Vagina (tissue), 2 donors: ENCODE results near the gene ELN.

Source experiments
- POLR2AphosphoS5 ChIP-seq, 2 donors: sonication (generic); formaldehyde crosslinking; IDR thresholded peaks; one replicate each; pipeline ENCODE4 v1.9.0; 2017; ENCODE audit warnings: antibody characterized with exemption in 2 of 2, mild to moderate bottlenecking in 2 of 2, low read depth in 1 of 2; ENCODE audit not compliant: insufficient read depth in 1 of 2
- TF ChIP-seq, protein P1 (sequence below), 3 experiments: fragments of 450-650 bp in 2 of 3; fragments of 200-600 bp in 1 of 3; sonication (generic) in 1 of 3; IDR thresholded peaks; one replicate each; pipeline ENCODE4 v1.5.1; 2017 to 2019; ENCODE audit warnings: antibody characterized with exemption in 3 of 3, mild to moderate bottlenecking in 2 of 3, moderate library complexity in 2 of 3

DNA sequence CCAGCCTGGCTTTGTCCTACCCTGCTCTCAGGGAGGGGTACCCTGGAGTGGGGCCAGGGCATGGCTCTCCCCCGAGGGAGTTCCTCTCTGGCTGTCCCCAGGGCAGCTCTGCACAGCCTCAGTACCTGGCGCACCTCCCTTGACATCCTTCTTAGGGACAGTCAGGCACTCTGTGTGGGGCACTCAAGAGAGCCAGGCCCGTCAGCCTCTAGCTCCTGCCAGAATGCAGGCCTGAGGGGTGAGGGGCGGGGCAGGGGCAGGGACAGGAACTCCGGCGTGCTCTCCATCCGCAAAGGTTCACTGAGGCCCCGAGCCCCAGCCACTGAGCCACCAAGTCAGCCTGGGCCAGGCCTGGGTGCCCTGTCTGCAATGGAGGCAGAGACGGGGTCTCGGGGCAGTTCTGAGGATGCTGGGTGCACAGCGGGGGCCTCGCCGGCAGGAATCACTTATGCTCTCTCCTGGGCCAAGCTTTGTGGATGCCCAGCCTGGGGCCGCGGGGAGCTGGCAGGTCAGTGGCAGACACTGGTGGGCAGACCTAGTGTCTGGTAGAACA is 65.8 kb downstream of the ELN start:
- TF ChIP-seq, protein P1, sequence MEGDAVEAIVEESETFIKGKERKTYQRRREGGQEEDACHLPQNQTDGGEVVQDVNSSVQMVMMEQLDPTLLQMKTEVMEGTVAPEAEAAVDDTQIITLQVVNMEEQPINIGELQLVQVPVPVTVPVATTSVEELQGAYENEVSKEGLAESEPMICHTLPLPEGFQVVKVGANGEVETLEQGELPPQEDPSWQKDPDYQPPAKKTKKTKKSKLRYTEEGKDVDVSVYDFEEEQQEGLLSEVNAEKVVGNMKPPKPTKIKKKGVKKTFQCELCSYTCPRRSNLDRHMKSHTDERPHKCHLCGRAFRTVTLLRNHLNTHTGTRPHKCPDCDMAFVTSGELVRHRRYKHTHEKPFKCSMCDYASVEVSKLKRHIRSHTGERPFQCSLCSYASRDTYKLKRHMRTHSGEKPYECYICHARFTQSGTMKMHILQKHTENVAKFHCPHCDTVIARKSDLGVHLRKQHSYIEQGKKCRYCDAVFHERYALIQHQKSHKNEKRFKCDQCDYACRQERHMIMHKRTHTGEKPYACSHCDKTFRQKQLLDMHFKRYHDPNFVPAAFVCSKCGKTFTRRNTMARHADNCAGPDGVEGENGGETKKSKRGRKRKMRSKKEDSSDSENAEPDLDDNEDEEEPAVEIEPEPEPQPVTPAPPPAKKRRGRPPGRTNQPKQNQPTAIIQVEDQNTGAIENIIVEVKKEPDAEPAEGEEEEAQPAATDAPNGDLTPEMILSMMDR (IDR thresholded peaks at IDR 0.05), result no peak
- no peak for TF ChIP-seq POLR2AphosphoS5 (IDR thresholded peaks at IDR 0.05; ENCODE audit: insufficient read depth in 1 of 2, low read depth in 1 of 2)
